ENCODE results near the gene APMAP.

APMAP gene

GRCh38 chr20:25024171-25024570, 31.6 kb upstream of the APMAP start:
- DNase-seq, result no peak

DNA sequence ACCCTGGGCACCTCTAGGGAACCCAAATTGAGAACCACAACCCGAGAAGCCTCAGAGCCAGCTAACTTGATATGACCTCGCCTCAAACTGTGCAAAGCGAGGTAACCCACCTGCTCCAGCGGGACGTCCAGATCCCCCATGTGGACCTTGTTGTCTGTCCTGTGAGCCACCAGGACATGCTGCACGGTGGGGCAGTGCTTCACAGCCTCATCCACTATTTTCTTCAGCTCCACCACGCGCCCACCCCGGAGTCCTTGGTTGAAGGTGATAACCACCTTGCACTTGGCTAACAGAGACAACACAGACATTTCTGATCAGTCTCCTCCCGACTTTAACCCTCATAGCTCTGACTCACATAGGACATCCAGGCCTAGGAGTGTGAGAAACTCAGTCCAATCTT, 30.8 kb upstream of the APMAP start:
- DNase-seq, result no peak

DNA sequence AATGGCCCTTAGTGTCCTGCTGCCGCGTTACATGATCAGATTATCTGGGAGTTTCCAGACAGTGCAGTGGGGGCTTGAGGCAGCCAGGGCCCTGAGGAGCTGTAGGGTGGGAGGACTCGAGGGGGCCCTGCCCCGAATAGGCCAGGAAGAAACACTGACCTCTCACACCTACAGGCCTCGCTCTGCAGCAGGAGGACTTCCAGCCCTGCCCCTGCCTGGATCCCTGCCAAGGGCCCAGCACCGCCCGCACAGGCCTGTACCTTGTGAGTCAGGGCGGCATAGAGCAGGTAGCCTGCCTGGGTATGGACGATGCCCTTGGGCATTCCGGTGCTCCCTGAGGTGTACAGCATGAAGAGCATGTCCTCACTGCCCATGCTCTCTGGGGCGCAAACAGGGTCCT, 30.1 kb upstream of the APMAP start:
- no peak for DNase-seq

GRCh38 chr20:25021336-25021735, 28.8 kb upstream of the APMAP start:
- DNase-seq, result no peak

DNA sequence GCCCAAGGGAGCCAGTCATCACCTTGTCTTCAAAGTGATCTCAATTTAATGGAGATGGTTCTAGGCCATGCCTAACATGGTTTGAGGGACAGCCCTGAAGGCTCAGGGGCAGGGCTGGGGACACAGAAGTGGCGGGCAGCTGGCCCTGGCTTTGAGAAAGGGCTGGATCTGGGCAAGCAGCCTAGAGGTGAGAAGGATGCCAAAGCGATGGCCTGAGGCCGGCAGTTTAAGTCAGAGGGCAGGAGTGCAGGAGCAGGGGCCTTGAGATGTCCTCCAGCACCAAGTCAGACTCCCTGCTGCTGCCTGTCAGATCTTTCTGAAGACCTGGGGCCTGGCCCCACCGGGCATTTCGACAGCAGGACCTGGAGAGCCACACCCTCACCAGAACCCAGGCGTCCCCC, 28.4 kb upstream of the APMAP start:
- DNase-seq, result no peak

DNA sequence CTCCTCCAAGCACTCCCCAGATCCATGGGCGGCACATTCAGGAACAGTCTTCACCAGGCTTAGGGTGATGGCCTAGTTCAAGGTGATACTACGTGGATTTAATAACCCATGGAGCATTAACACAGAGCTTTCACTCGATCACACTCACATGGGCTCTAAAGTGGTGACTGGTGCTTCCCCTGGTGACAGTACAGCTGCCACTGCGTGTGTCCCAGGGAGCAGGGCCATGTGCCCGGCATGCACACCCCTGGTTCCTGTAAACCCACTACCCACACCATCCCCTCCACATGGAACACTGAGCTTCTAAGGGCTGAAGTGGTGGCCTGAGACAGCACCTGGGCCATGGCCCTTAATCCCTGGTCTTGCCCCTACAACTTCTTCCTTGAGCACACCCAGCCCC, 27.8 kb upstream of the APMAP start:
- no peak for DNase-seq

DNA sequence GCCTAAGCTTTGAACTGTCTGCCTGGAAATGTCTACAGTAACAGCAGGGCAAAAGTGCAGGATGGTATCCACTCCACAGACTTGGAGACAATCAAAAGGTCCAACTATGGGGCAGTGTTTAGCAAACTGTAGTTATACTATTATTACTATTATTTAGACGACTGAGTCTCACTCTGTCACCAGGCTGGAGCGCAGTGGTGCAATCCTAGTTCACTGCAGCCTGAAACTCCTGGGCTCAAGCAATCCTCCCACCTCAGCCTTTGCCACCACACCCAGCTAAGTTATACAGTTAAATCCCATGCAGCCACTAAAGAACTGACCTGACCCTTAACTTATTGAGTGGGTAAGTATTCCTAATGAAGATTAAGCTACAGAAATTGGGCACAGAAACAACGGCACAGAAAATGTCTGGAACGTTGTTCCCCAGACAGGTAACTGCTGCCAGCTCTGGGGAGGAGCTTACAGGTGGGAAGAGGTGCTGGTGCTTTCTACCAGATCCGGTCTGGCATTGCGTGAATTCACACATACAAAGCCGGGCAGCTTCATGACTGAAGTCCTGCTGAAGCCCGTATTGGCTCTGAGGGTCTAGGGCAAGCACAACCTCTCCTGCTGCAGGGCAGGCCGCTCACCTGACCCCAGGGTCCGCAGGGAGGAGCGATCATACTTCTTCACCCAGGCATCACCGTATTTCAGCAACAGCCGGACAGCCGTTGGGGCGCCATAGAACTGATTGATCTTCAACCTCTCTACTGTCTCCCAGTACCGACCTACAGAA, 27.0 kb upstream of the APMAP start:
- DNase-seq, result no peak

DNA sequence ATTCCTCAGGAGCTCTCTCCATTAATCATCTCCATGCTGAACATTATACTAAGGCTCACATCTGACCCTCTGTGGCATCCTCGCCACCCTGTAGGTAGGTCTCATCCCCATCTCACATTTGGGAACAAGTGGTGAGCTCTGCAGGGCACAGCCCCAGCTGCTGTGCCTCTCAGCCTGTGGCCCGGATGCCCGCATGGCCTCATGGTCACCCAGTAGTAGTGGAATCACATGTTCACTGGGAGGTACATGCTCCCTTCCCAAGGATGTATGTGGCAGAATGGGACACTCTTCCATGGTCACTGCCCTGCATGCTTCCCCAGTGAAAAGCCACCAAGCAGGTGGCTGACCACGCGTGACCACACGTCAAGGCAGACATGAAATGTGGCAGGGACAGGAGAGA, 26.3 kb upstream of the APMAP start:
- DNase-seq, result no peak

DNA sequence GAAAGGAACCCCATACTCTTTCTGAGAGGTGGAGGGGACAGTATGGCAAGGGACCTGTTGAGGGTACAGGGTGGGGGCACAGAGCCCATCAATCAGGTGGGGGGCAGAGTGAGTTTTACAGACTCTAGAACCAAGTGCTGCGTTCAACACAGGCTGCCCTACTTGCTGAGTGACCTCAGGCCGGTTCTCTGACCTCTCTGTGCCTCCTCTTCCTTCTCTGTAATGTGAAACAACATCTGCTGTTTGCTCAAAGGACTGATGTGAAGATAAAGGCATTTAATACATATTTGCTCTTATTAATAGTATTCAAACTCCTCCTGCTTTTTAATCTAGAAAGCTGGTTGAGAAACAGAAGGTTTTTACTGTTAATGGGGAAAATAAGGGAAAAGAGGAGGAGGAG, 25.9 kb upstream of the APMAP start:
- no peak for DNase-seq

DNA sequence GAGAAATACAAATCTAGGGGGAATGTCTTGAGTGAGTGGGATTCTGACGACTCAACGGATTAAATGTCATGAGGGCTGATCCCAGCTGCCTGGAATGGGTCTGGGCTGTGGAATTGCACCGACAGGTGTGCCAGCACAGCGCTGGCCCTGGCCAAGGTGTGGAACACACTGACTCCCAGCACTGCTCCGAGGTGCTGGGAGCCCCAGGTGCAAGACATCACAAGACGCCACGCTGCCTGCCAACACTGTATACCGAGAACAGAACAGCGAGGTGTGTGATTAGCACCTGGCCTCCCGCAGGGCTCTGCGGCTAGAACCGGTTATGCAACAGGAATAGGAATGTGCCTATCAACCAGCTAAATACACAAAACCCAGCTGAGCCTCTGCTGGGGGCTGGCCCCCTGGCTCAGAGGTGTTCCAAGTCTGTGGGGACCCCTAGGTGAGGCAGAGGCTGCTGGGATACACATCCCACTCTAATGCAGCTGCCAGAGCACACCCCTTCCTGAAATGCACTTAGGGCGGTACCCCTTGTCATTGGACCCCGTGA, 24.8 kb upstream of the APMAP start:
- no peak for DNase-seq

GRCh38 chr20:25016471-25016870, 23.9 kb upstream of the APMAP start:
- no peak for DNase-seq

- DNase-seq, result no peak
Observed at GRCh38 chr20:25015986-25016385, 23.4 kb upstream of the APMAP start.

DNA sequence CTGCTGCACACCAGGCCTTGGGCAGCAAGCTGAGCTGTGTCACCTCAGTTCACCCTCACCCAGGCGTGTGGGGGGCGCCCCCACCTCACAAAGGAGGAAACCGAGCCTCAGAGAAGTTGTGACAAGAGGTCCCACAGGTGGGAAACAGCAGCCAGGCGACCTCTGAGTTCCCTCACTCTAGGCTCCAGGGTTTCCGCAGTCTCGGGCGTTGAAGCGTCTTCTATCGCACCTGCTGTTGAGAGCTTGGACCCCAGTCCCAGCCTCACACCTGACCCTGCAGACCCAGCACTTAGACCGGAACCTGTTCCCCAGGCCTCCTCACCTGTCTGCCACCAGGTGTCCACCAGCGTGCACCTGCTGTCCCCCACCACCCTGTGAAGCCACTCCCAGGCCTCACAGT, 22.3 kb upstream of the APMAP start:
- DNase-seq, result no peak

DNA sequence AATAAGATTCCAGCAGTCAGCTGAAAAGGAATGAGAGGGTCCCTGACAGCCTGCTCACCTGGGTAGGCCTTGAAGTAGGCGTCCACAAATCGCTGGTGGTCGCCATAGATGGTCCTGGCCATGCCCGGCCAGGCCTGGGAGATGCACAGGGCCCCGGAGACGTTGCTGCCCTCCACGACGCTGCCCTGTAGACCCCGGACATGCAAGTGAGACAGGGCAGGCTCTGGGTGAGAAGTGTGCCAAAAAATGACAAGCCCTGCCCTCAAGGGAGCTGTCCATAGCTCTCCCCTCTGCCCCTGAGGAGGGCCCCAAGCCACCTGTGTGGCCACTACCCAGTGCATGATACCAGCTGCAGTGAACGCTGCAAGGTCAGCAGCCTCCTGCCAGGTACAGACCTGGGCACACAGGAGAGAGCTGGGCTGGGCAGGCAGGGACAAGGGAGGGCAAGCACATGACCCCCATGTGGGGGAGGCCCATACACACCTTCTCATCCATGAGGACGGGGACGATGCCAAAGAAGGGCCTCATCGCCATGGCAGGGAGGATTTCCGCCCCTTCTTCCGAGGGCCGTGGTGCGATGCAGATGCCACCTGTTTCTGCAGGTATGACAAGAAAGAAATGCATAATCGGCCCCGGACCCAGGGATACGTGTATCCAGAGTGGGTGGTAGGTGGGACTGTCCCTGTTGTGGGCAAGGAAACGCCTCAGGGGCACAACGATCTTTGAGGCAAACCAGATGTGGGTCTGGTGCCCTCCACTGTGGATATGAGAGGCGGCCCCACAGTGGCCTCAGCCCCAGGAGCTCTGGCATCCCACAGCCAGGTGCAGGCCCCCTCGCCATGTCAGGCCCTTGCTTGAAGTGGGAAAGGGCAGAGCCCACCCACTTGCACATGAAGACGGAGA, 21.2 kb upstream of the APMAP start:
- DNase-seq, result no peak

DNA sequence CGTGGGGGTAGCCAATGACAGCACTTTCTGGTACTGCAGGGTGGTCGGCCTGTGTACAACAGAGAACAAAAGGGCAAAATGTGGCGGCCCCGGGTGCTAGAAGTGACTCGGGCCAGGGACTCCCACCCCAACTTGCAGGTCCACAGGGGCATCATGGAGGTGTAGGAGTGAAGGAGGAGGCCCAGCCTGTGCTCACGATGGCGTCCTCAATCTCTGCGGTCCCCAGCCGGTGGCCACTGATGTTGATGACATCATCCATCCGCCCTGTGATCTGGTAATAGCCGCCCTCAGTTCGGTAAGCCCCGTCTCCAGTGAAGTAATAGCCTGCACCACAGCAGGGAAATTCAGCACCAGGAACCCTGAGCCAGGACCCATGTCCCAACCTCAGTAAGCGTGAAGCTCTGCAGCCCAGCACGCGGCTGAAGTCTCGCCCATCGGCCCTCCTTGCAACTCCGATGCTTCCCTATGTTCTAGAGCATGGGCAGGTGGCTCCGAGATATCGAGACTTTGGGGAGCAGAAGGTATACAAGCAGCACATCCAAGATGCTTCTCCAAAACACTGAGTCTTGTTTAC, 20.2 kb upstream of the APMAP start:
- DNase-seq, result no peak

DNA sequence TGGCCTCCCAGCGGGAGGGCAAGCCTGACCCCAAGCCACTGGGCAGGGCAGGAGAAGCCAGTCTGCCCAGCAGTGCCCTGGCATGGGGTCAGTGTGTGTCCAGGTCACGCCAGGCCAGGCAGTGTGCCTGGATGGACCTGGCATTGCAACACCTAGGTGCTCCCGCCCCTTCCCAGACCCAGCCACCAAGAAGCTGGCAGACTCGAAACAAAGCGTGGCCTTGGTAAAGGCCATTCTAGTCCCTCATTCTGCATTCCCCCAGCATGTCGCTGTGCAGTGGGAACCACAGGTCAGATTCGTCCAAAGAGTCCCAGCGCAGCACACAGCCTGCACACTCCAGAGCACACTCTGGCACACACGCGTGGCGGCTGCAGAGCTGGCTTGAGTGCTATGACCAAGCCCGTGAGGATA, 19.3 kb upstream of the APMAP start:
- no peak for DNase-seq

- DNase-seq, result no peak
Observed at GRCh38 chr20:25011261-25011660, 18.7 kb upstream of the APMAP start.

- no peak for DNase-seq
Observed at GRCh38 chr20:25009218-25010145, 16.9 kb upstream of the APMAP start.

- DNase-seq, result no peak
Observed at GRCh38 chr20:25008388-25009217, 16.1 kb upstream of the APMAP start.

DNA sequence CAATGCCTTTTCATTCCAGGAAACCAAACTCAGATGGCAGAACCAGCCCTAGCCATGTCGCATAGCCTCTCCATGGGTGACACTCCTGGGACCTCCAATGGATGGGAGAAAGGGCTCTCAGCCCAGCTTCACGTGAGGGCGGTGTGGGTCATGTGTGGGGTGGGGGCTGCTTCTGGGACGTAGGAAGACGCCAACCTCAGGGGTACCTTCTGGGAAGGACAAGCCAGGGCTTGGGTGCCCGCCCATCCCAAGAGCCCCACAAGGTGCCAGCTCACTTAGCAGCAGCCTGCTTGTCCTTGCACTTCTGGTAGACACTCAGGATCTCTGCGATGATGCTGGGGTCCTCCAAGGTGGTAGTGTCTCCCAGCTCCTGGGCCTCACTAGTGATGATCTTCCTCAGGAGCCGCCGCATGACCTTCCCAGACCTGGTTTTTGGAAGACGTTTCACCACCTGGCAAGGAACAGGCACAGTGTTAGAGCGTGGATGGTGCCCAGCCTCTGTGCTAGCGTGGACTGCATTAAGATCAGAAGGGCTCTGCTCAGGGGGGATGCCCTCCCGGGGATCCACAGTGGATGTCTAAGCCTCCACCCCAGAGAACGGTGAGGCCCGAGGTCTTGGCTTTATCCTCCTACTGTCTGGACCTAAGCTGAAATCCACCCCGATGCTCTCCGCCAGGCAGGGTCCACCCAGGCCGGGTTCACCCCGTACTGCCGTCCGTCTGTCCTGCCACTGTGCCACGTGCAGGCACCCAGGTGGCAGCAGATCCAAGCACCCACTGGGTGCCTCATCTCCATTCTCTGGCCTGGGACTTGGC, 15.1 kb upstream of the APMAP start:
- no peak for DNase-seq
